ELR (cell line): ENCODE measurements around the gene CACNA2D3.

ENCODE experiments used
- DNase-seq: peaks from one replicate; pipeline ENCODE4 v3.0.0-alpha.2; 2015; ENCODE audit warnings: low read depth

The CACNA2D3 gene

DNA sequence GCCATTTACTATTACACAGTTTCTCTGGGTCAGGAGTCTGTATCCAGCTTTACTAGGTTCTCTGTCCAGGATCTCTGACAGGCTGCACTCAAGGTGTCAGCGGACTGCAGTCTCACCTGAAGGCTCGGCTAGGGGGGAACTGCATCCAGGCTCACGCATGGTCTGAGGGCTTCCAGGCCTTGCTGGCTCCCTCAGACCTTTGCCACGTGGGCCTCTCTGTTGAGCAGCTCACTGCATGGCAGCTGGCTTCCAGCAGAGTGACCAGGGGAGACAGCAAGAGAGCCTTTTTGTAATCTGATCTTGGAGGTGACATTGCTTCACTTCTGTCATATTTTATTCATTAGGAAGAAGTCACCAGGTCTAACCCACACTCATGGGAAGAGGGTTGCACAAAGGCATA, 152.3 kb downstream of the CACNA2D3 start:
- no peak for DNase-seq

DNA sequence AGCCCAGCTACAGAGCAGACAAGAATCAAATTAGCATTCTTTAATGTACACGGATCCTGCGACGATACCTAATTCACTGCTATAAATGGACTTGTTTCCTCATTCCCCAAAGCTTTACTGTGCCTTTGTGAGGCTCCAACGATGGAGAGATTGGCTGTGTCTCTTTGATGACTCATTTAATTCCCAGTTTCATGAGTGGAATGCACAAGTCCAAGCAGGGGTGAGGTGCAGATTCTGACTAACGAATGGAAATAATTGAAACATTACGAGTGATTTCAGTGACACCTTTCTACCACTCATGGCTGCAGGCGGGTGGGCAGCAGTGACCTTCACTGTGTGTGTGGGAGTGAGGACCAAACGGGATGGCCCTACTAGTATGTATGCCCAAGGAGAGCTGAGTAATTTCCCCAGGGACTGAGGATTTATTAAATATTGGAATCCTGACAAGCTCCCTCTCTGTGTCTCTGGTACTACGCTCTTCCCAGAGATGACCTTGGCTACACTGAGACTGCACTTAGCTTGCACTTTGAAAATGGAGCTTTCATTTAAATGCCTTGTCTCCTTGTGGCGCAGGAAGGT, 156.7 kb downstream of the CACNA2D3 start:
- DNase-seq = no peak

- no peak for DNase-seq
Measured at GRCh38 chr3:54283470-54283869, 161.1 kb downstream of the CACNA2D3 start.

DNA sequence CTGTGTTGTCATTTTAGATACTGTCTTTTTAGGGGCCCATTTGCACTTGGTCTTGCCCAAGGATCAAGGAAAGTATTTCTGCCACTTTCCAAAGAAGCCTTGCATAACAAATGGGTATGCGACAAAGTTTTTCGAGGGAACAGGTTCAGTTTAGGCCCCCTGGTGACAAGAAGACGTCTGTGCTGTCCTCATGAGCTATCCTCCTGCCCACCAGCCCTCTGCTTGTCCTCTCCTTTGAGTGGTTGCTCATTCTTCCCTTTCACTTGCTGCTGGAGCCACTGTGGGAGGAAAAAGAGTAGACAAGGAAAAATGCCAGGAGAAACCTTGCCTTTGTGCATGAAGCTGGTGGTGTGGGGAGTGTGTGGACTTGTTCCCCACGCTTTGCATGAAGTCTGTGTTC, 171.9 kb downstream of the CACNA2D3 start:
- DNase-seq = no peak

GRCh38 chr3:54296531-54296930, 174.2 kb downstream of the CACNA2D3 start:
- no peak for DNase-seq

GRCh38 chr3:54299169-54299935, 177.0 kb downstream of the CACNA2D3 start:
- DNase-seq = no peak

GRCh38 chr3:54303517-54304375, 181.4 kb downstream of the CACNA2D3 start:
- DNase-seq = no peak

DNA sequence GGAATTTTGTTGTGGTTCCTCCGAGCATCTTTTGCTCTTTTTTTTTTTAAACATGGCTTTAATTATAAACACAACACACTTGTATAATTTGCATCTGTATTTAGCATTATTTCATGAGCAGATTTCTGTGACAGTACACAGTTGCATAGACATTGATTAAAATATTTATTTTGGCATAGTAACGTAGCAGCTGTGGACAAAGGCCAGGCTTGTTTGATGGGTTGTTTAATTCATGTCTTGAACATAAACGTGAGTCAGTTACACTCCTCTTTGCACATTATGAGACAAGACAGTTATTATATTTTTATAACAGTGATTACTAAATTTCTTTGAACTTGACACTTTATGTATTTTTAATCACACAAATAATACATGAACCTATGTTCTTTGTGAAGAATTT, 182.5 kb downstream of the CACNA2D3 start:
- DNase-seq = no peak

DNA sequence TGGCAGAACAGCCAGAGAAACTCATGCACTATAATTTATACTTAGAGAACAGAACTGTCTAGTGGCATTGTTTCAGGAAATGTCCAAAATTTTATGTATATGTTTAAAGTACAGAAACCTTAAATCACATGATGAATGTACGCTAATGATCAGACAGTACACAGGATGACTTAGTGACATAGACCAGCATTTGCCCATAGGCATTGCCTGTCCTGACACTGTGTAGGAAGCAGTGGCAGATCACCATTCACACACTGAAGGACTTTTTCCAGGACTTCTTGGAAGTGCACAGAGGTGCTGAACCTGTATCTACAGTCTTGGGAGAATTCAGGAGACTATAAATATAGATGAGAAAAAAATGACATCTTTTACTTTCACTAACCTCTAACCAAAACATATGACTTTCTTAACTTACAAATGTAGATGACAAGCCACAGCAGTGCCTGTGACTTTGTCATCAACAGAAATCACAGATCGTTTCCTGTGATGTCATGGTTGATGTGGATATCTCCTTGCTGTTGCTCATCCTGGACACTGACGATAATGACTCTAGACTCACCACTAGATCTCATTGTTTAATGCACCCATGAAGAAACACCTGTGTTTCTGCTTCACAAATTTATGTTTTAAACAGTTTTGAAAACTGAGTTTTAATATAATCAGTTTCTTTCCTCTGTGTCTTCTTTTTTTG, 183.2 kb downstream of the CACNA2D3 start:
- no peak for DNase-seq

GRCh38 chr3:54307566-54308180, 185.3 kb downstream of the CACNA2D3 start:
- DNase-seq = no peak

DNA sequence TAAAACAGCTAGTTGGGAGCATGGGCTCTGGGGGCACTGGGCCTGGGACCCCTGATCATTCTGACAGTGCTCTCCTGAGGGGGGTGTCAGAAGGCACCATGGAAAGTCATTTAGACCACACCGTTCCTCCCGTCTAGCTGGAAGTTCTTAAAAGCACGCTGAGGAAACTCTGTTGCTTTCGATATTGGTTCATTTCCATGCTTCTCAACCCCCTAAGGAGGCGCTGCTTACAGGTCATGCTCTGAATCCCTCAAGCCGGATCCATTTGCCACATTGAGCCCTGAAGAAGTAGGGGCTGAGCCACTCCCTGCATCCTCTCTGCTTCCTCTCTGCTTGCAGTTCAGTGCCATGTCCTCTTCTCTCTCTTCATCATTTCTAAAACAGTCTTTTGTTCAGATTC, 187.2 kb downstream of the CACNA2D3 start:
- no peak for DNase-seq

GRCh38 chr3:54311211-54311747, 188.9 kb downstream of the CACNA2D3 start:
- no peak for DNase-seq

- no peak for DNase-seq
Measured at GRCh38 chr3:54312156-54312899, 190.0 kb downstream of the CACNA2D3 start.

DNA sequence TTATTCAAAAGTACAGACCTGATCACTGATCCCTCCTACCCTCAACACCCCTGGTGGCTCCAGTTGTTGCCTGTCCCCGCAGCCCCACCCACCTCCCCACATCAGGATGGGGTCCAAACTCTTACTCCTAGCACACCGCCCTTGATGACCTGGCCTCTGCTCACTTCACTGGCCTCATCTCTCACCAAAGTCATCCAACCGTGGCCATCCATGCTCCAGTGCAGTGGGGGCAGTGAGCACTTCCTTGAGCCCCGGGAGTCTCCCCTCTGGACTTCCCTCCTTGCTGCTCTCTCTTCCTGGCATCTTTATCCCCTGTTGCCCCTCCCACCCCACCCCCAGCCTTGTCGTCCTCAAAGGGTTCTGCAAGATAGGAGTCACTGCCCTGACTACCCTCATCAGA, 191.1 kb downstream of the CACNA2D3 start:
- DNase-seq = no peak

GRCh38 chr3:54321520-54321919, 199.2 kb downstream of the CACNA2D3 start:
- no peak for DNase-seq

GRCh38 chr3:54322354-54322753, 200.0 kb downstream of the CACNA2D3 start:
- no peak for DNase-seq

DNA sequence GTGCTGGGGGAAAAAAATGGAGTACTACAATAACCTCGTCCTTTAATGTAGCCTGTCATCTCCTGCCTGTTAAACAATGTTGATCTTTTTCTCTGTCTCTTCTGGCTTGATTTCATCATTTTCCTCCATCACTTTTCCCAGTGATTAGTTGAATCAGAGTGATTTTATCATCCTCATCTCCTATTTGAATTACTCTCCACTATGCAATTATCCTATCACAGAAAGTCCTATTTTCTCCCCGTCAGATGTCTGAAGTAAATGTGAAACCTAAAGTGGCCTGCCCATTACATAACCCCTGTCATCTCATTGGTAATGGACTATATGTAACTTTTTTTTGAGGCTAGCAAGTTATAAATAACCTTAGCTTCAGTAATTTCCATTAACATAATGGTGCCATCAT, 201.8 kb downstream of the CACNA2D3 start:
- no peak for DNase-seq

GRCh38 chr3:54326951-54327350, 204.6 kb downstream of the CACNA2D3 start:
- DNase-seq = no peak

GRCh38 chr3:54331341-54331740, 209.0 kb downstream of the CACNA2D3 start:
- DNase-seq = no peak

DNA sequence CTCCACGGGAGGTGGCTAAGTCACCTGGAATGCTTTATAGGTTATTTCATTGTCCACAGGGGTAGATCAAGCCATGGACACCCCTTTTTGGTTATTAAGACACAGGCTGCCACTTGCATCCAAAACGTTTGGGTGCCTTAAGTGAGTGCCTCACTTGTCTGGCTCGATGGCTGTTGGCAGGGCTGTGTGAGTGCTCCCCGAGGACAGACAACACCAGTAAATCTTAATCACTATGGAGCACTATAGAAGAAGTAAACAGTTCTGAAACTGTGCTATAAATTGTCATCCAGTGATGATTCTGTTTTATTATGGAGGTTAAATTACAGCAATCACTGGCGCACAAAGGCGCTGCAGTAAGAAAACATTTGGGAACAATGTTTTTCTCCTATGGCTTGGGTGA, 215.5 kb downstream of the CACNA2D3 start:
- no peak for DNase-seq

DNA sequence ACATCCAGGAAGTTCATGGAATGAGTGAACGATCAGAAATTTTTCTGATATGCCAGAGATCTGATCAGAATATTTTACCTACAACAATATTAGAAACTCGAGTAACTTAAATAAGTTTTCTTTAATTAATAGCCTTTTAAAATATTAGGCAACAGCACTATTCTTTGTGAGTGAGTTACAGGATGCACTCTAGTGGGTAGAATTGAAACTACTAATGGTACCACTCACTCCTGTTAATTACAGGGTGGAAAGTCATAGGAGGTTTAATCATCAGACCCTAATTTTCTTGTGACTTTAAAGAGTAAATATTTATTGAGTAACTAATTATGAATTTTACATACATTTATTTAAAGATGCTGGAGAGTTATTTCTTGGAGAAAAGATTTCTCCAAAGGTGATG, 217.3 kb downstream of the CACNA2D3 start:
- DNase-seq = no peak
